HEK293 (cell line): Measurements from ENCODE around the gene TYW5.

Source experiments
- CTCF ChIA-PET: fragments of 350-600 bp; formaldehyde crosslinking; extraction: SDS; loops from one replicate; lab custom pipeline; 2021; ENCODE audit warnings: antibody characterized with exemption; lab: Yijun Ruan, JAX
- POLR2A ChIA-PET: fragments of 300-600 bp; formaldehyde crosslinking; extraction: SDS; loops from one replicate; lab custom pipeline; 2020; ENCODE audit warnings: antibody characterized with exemption, inconsistent platforms; lab: Yijun Ruan, JAX
- H3K27ac ChIP-seq: fragments of 200-500 bp; sonication (Bioruptor generic); 2 replicates; pipeline ENCODE4 v1.5.1; 2014; ENCODE audit warnings: low read depth, low read length, control low read depth, inconsistent platforms; ENCODE audit errors: extremely low read depth
- H3K36me3 ChIP-seq, 2 experiments: fragments of 200-500 bp in 1 of 2; sonication (Bioruptor generic) in 1 of 2; 1 replicate in 1 of 2; 2 replicates in 1 of 2; pipeline ENCODE4 v1.5.1; 2014 to 2017; ENCODE audit warnings: inconsistent platforms in 2 of 2, low read length in 2 of 2; ENCODE audit not compliant: control insufficient read depth in 2 of 2, insufficient read depth in 1 of 2
- H3K4me1 ChIP-seq: fragments of 200-500 bp; sonication (Bioruptor generic); 2 replicates; pipeline ENCODE4 v1.5.1; 2014; ENCODE audit warnings: mild to moderate bottlenecking, low read length, inconsistent platforms; ENCODE audit not compliant: control insufficient read depth, insufficient read depth
- H3K4me3 ChIP-seq: 2 replicates; pipeline ENCODE4 v1.5.1; 2011; ENCODE audit warnings: low read depth, mild to moderate bottlenecking, control low read depth, low read length, moderate library complexity
- H3K9me3 ChIP-seq: fragments of 200-500 bp; sonication (Bioruptor generic); 2 replicates; pipeline ENCODE4 v1.5.1; 2014; ENCODE audit warnings: low read depth, low read length, inconsistent platforms; ENCODE audit not compliant: control insufficient read depth, insufficient read depth
- BCL11A ChIP-seq: fragments of 450-650 bp; formaldehyde crosslinking; IDR thresholded peaks from 2 replicates; pipeline ENCODE4 v1.5.1; 2016; ENCODE audit warnings: low read depth, missing biosample characterization, missing genetic modification characterization
- RBAK ChIP-seq: fragments of 450-650 bp; formaldehyde crosslinking; IDR thresholded peaks from 2 replicates; pipeline ENCODE4 v1.5.1; 2016; ENCODE audit warnings: missing biosample characterization, missing genetic modification characterization
- SP7 ChIP-seq: fragments of 450-650 bp; formaldehyde crosslinking; IDR thresholded peaks from 2 replicates; pipeline ENCODE4 v1.5.1; 2016; ENCODE audit warnings: missing biosample characterization, missing genetic modification characterization
- YY2 ChIP-seq: fragments of 450-650 bp; formaldehyde crosslinking; IDR thresholded peaks from 2 replicates; pipeline ENCODE4 v1.5.1; 2016; ENCODE audit warnings: missing biosample characterization, missing genetic modification characterization
- ZBTB1 ChIP-seq: fragments of 450-650 bp; formaldehyde crosslinking; IDR thresholded peaks from 2 replicates; pipeline ENCODE4 v1.5.1; 2016; ENCODE audit warnings: missing biosample characterization, missing genetic modification characterization
- ZBTB48 ChIP-seq: fragments of 450-650 bp; formaldehyde crosslinking; IDR thresholded peaks from 2 replicates; pipeline ENCODE4 v1.5.1; 2016; ENCODE audit warnings: missing biosample characterization, missing genetic modification characterization
- ZBTB8A ChIP-seq: fragments of 450-650 bp; formaldehyde crosslinking; IDR thresholded peaks from 2 replicates; pipeline ENCODE4 v1.5.1; 2016; ENCODE audit warnings: missing biosample characterization, missing genetic modification characterization
- ZNF138 ChIP-seq: fragments of 450-650 bp; formaldehyde crosslinking; IDR thresholded peaks from 2 replicates; pipeline ENCODE4 v1.5.1; 2016; ENCODE audit warnings: missing biosample characterization, missing genetic modification characterization, borderline replicate concordance
- ZNF140 ChIP-seq: fragments of 450-650 bp; formaldehyde crosslinking; IDR thresholded peaks from 2 replicates; pipeline ENCODE4 v1.5.1; 2016; ENCODE audit warnings: missing biosample characterization, missing genetic modification characterization
- ZNF157 ChIP-seq: fragments of 450-650 bp; formaldehyde crosslinking; IDR thresholded peaks from 2 replicates; pipeline ENCODE4 v1.5.1; 2016; ENCODE audit warnings: missing biosample characterization, missing genetic modification characterization
- ZNF175 ChIP-seq: fragments of 450-650 bp; formaldehyde crosslinking; IDR thresholded peaks from 2 replicates; pipeline ENCODE4 v1.5.1; 2016; ENCODE audit warnings: missing biosample characterization, missing genetic modification characterization
- ZNF202 ChIP-seq: fragments of 450-650 bp; formaldehyde crosslinking; IDR thresholded peaks from 2 replicates; pipeline ENCODE4 v1.5.1; 2016; ENCODE audit warnings: missing biosample characterization, missing genetic modification characterization, borderline replicate concordance
- ZNF214 ChIP-seq: fragments of 450-650 bp; formaldehyde crosslinking; IDR thresholded peaks from 2 replicates; pipeline ENCODE4 v1.5.1; 2017; ENCODE audit warnings: missing biosample characterization, mild to moderate bottlenecking, missing genetic modification characterization, borderline replicate concordance
- ZNF37A ChIP-seq: fragments of 450-650 bp; IDR thresholded peaks from 2 replicates; pipeline ENCODE4 v1.5.1; 2018; ENCODE audit warnings: missing biosample characterization, missing genetic modification characterization
- ZNF561 ChIP-seq: fragments of 450-650 bp; IDR thresholded peaks from 2 replicates; pipeline ENCODE4 v1.5.1; 2018; ENCODE audit warnings: missing biosample characterization, missing genetic modification characterization, borderline replicate concordance
- ZNF610 ChIP-seq: fragments of 450-650 bp; formaldehyde crosslinking; IDR thresholded peaks from 2 replicates; pipeline ENCODE4 v1.5.1; 2016; ENCODE audit warnings: missing biosample characterization, missing genetic modification characterization, borderline replicate concordance
- ZNF624 ChIP-seq: fragments of 450-650 bp; formaldehyde crosslinking; IDR thresholded peaks from 2 replicates; pipeline ENCODE4 v1.5.1; 2017; ENCODE audit warnings: missing biosample characterization, missing genetic modification characterization
- ZNF670 ChIP-seq: fragments of 450-650 bp; formaldehyde crosslinking; IDR thresholded peaks from 2 replicates; pipeline ENCODE4 v1.5.1; 2016; ENCODE audit warnings: missing biosample characterization, missing genetic modification characterization, low read depth
- ZXDB ChIP-seq: fragments of 450-650 bp; formaldehyde crosslinking; IDR thresholded peaks from 2 replicates; pipeline ENCODE4 v1.5.1; 2016; ENCODE audit warnings: missing biosample characterization, missing genetic modification characterization
- TF ChIP-seq, protein P1 (sequence below): fragments of 450-650 bp; formaldehyde crosslinking; IDR thresholded peaks from 2 replicates; pipeline ENCODE4 v1.5.1; 2016; ENCODE audit warnings: missing biosample characterization, missing genetic modification characterization
- TF ChIP-seq, protein P2 (sequence below): fragments of 450-650 bp; IDR thresholded peaks from 2 replicates; pipeline ENCODE4 v1.5.1; 2018; ENCODE audit warnings: missing biosample characterization, missing genetic modification characterization
- TF ChIP-seq, protein P3 (sequence below): fragments of 450-650 bp; formaldehyde crosslinking; IDR thresholded peaks from 2 replicates; pipeline ENCODE4 v1.5.1; 2016; ENCODE audit warnings: missing biosample characterization, missing genetic modification characterization
- TF ChIP-seq, protein P4 (sequence below): fragments of 450-650 bp; formaldehyde crosslinking; IDR thresholded peaks from 2 replicates; pipeline ENCODE4 v1.5.1; 2016; ENCODE audit warnings: missing biosample characterization, missing genetic modification characterization
- TF ChIP-seq, protein P5 (sequence below): fragments of 450-650 bp; formaldehyde crosslinking; IDR thresholded peaks from 2 replicates; pipeline ENCODE4 v1.5.1; 2017; ENCODE audit warnings: missing biosample characterization, missing genetic modification characterization

Gene TYW5

DNA sequence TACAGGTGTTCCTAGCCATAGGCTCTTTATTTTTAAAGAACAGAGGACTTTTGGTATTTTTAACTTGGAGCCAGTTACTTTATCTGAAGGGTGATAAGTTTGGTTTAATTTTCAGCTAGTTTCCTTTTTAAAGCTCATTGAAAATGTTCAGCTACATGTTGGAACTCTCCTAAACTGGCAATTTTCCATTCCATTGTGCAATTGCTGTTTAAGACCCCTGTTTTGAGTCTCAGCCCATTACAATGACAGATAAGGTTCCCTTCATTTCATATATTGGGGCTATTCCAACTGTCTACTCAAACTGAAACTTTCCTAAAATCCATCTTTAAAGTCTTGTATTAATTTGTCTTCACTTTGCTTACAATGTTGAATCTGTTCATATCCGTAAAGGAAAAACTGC lies 11.7 kb upstream of the TYW5 start (continued):
- TF ChIP-seq, protein P1, sequence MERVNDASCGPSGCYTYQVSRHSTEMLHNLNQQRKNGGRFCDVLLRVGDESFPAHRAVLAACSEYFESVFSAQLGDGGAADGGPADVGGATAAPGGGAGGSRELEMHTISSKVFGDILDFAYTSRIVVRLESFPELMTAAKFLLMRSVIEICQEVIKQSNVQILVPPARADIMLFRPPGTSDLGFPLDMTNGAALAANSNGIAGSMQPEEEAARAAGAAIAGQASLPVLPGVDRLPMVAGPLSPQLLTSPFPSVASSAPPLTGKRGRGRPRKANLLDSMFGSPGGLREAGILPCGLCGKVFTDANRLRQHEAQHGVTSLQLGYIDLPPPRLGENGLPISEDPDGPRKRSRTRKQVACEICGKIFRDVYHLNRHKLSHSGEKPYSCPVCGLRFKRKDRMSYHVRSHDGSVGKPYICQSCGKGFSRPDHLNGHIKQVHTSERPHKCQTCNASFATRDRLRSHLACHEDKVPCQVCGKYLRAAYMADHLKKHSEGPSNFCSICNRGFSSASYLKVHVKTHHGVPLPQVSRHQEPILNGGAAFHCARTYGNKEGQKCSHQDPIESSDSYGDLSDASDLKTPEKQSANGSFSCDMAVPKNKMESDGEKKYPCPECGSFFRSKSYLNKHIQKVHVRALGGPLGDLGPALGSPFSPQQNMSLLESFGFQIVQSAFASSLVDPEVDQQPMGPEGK (tag by site-specific recombination), result no peak
- TF ChIP-seq ZNF624 (tag by site-specific recombination), result no peak
- no peak for TF ChIP-seq ZBTB8A (tag by site-specific recombination)
- TF ChIP-seq, protein P2, sequence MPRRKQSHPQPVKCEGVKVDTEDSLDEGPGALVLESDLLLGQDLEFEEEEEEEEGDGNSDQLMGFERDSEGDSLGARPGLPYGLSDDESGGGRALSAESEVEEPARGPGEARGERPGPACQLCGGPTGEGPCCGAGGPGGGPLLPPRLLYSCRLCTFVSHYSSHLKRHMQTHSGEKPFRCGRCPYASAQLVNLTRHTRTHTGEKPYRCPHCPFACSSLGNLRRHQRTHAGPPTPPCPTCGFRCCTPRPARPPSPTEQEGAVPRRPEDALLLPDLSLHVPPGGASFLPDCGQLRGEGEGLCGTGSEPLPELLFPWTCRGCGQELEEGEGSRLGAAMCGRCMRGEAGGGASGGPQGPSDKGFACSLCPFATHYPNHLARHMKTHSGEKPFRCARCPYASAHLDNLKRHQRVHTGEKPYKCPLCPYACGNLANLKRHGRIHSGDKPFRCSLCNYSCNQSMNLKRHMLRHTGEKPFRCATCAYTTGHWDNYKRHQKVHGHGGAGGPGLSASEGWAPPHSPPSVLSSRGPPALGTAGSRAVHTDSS (tag by site-specific recombination), result no peak
- no peak for TF ChIP-seq ZNF138 (tag by site-specific recombination)
- TF ChIP-seq ZNF175, result no peak
- TF ChIP-seq SP7 (tag by site-specific recombination), result no peak
- TF ChIP-seq ZNF561 (tag by site-specific recombination), result no peak
- no peak for TF ChIP-seq YY2
- no peak for TF ChIP-seq ZBTB48 (tag by site-specific recombination)

DNA sequence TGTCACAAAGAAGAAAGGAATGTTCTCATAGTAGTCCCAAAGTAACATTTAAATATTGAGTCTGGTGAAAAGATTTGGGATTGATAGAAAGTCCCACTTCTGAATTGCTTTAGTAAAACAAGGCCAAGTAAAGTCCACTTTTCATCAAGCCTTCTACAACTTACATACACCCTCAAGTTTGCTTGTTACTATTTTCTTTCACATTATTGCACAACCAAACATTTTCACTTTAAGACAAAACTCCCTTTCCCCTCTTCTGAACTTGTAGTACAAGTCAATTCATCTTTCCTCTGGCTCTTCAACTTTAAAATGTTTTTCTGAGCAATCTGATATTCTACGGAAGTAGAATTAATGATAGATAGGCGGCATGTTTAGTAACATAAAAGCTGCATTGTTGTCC lies 11.1 kb upstream of the TYW5 start:
- Histone ChIP-seq H3K27ac (no peak overlapping the region), H3K36me3 (peaks cover 45 to 61% of the 10 kb centered on the region in 2 experiments), H3K9me3 (no peaks in the 10 kb centered on the region), H3K4me3 (no peak overlapping the region), H3K4me1 (no peaks in the 10 kb centered on the region)
- TF ChIP-seq RBAK (tag by site-specific recombination) (no peak), ZXDB (tag by site-specific recombination) (no peak), ZNF202 (tag by site-specific recombination) (no peak), ZNF37A (tag by site-specific recombination) (no peak), BCL11A (tag by site-specific recombination) (no peak), ZNF610 (tag by site-specific recombination) (no peak), ZNF670 (tag by site-specific recombination) (no peak), ZNF157 (tag by site-specific recombination) (no peak), ZNF140 (tag by site-specific recombination) (no peak), ZBTB1 (tag by site-specific recombination) (no peak), ZNF214 (tag by site-specific recombination) (no peak)
- TF ChIP-seq, protein P3, sequence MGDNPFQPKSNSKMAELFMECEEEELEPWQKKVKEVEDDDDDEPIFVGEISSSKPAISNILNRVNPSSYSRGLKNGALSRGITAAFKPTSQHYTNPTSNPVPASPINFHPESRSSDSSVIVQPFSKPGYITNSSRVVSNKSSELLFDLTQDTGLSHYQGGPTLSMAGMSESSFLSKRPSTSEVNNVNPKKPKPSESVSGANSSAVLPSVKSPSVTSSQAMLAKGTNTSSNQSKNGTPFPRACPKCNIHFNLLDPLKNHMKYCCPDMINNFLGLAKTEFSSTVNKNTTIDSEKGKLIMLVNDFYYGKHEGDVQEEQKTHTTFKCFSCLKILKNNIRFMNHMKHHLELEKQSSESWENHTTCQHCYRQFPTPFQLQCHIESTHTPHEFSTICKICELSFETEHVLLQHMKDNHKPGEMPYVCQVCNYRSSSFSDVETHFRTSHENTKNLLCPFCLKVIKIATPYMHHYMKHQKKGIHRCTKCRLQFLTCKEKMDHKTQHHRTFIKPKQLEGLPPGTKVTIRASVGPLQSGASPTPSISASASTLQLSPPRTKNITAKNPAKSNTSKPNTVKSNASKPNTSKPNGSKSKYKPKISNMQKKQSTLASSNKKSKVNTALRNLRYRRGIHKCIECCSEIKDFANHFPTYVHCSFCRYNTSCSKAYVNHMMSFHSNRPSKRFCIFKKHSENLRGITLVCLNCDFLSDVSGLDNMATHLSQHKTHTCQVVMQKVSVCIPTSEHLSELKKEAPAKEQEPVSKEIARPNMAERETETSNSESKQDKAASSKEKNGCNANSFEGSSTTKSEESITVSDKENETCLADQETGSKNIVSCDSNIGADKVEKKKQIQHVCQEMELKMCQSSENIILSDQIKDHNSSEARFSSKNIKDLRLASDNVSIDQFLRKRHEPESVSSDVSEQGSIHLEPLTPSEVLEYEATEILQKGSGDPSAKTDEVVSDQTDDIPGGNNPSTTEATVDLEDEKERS (tag by site-specific recombination), result no peak
- TF ChIP-seq, protein P4, sequence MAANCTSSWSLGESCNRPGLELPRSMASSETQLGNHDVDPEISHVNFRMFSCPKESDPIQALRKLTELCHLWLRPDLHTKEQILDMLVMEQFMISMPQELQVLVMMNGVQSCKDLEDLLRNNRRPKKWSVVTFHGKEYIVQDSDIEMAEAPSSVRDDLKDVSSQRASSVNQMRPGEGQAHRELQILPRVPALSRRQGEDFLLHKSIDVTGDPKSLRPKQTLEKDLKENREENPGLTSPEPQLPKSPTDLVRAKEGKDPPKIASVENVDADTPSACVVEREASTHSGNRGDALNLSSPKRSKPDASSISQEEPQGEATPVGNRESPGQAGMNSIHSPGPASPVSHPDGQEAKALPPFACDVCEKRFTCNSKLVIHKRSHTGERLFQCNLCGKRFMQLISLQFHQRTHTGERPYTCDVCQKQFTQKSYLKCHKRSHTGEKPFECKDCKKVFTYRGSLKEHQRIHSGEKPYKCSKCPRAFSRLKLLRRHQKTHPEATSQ (tag by site-specific recombination), result no peak
- TF ChIP-seq, protein P5, sequence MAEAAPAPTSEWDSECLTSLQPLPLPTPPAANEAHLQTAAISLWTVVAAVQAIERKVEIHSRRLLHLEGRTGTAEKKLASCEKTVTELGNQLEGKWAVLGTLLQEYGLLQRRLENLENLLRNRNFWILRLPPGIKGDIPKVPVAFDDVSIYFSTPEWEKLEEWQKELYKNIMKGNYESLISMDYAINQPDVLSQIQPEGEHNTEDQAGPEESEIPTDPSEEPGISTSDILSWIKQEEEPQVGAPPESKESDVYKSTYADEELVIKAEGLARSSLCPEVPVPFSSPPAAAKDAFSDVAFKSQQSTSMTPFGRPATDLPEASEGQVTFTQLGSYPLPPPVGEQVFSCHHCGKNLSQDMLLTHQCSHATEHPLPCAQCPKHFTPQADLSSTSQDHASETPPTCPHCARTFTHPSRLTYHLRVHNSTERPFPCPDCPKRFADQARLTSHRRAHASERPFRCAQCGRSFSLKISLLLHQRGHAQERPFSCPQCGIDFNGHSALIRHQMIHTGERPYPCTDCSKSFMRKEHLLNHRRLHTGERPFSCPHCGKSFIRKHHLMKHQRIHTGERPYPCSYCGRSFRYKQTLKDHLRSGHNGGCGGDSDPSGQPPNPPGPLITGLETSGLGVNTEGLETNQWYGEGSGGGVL (tag by site-specific recombination), result no peak
- POLR2A ChIA-PET, result no interaction called here
- CTCF ChIA-PET, result interaction anchor here (1.0 to 1.4 kb wide), 3 partner anchors 14 to 738 kb away, joined by 3 to 7 read pairs (median 3); no protein-coding TSS in a partner anchor
